ENCODE data around the gene DUSP19. TPM values are rescaled to one million over a fixed set of nuclear protein-coding genes. Genes with fewer than 3 reads are reported as not detected.
A peak's percentile ranks its signal among the peaks of the same experiment; 100 is the strongest.
"Not testable (repeated sequence)": the region's sequence is repeated elsewhere in the genome, so short reads cannot be mapped to it uniquely, and the experiment has no call there.

DUSP19 gene
- total and polyA plus RNA-seq, 5 donors, result 6.7 to 16.6 (median 12.2) TPM

DNA sequence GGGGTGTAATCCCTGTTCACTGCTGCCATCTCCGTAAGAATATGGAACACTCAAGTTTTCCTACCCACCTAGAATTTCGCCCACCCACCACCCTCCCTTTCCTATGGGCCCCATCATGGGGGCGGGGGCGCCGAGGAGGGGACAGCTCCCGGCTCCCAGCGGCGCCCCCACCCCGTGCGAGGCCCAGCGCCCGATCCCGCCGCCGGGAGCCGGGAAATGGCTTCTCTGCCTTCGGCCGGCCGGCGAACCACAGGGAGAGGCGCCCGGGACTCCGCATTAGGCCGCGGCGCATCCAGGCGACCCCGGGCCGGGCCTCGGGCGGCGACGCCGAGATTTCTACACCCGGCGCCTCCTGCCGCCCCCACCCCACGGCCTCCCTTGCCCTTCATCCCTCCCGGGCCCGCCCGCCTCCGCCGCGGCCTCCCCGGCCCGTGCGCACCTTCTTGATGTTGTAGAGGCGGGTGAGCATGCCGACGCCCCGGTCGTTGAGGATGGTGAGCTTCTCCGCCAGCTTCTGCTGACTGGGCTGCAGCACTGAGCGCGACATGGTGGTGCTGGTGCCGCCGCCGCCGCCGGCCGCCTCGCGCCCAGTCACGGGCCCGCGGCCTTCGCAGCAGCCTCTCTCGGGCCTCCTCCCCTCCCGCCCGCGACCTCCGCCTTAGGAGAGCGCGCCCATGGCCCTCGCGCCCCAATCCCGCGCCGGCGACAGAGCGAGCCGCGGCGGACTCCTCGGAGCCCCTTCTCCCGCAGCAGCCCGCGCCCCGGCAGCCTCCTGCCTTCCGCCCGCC is 40.8 kb upstream of the DUSP19 start:
- Histone ChIP-seq H3K4me3 (ENCODE audit: low read length) (peak overlapping the region; percentile 100), H3K27ac (ENCODE audit: low read length) (peak overlapping the region; percentile 100), H3K27me3 (ENCODE audit: control insufficient read depth, insufficient read depth) (no peaks in the 10 kb centered on the region), H3K9me3 (ENCODE audit: control insufficient read depth, low read length) (no peaks in the 10 kb centered on the region), H3K4me1 (ENCODE audit: control insufficient read depth, insufficient read depth, low read length) (no peaks in the 10 kb centered on the region)
- ATAC-seq, result peak; percentile 59 to 79
- DNase-seq, result peak in 2 of 3 donors; percentile 47 to 80
- intact Hi-C loops (cut with DNase I), result loop anchor here in 2 of 4 donors (5.0 kb wide), 1 partner anchor 40 kb away; the partner anchor contains the start of gene DUSP19 (in 2 of the 2)
- under 1% methylated on average over 91 of the region's 91 CpGs for WGBS

DNA sequence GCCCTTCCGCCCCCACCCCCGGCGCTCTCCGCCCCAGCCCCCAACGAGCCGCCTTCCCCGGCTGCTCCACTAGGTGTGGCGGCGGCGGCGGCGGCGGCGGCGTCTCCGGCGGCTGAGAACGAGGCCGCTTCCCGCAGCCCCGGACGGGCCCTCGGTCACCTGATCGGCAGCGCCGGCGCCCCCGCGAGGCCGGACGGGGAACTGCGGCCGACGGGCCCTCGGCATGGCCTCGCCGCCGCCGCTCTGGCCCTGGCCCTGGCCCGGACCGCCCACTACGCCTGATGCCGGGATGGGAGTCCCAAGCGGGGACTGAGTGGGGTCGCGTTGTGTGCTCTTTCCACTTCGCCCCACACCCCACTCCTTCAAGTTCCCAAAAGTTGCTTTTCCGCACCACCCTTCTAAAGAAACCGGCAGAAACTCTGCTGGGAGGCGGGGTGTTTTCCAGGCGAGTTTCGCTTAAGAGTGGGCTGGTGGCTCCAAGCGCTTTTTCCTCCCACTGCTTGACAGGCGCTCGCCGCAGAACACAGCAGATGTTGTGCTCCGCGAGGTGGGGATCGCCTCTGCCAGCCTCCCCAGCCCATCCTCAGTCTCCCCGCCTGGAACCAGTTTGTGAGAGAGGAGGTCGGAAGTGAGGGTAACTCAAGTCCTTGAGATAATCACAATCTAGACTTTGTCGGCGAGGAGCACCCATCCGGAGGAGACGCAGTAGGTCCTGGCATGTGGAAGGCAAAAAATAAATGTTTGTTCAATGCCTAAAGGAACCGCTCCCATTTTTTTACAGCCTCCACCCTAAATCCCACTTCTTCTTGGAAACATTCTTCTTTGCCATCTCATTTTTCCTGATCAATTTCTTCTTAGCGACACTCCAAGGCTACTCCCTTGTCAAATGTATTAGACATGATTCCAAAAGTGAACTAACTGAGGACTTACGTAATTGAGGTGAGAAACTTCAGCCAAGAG is 39.9 kb upstream of the DUSP19 start, which contains the start of gene NCKAP1:
NCKAP1 (minus strand) TSS at position 117 of the 960 bp plus-strand sequence. CDS start 358 bp downstream, outside the sequence.
- ATAC-seq, result peak; percentile 90 to 93
- 2% methylated on average over 68 of the region's 68 CpGs for WGBS
- H3K27ac ChIP-seq (ENCODE audit: low read length), result peak within 1 kb of the TSS; percentile 100
- intact Hi-C loops (cut with DNase I), result loop anchor here in 2 of 4 donors (5.0 kb wide), 1 partner anchor 39 kb away; the partner anchor contains the start of gene DUSP19 (in 2 of the 2)
- H3K9me3 ChIP-seq (ENCODE audit: control insufficient read depth, low read length), result no peaks in the 10 kb centered on the region
- no peaks in the 10 kb centered on the region for H3K4me1 ChIP-seq (ENCODE audit: control insufficient read depth, insufficient read depth, low read length)
- H3K27me3 ChIP-seq (ENCODE audit: control insufficient read depth, insufficient read depth), result no peaks in the 10 kb centered on the region
- DNase-seq, result peak; percentile 92 to 97 (median 96)
- H3K4me3 ChIP-seq (ENCODE audit: low read length), result peak within 1 kb of the TSS; percentile 100

DNA sequence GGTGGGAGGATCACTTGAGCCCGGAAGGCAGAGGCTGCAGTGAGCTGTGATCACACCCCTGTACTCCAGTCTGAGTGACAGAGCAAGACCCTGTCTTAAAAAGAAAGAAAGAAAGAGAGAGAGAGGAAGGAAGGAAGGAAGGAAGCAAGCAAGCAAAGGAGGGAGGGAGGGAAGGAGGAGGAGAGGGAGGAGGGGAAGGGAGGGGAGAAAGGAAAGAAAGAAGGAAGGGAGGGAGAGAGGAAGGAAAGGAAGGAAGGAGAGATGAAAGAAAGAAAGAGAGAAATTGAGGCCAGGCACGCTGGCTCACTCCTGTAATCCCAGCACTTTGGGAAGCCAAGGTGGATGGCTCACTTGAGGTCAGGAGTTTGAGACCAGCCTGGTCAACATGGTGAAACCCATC is 37.9 kb upstream of the DUSP19 start:
- Histone ChIP-seq H3K4me1 (ENCODE audit: control insufficient read depth, insufficient read depth, low read length) (no peaks in the 10 kb centered on the region), H3K4me3 (ENCODE audit: low read length) (no peak overlapping the region), H3K27me3 (ENCODE audit: control insufficient read depth, insufficient read depth) (no peaks in the 10 kb centered on the region), H3K9me3 (ENCODE audit: control insufficient read depth, low read length) (no peaks in the 10 kb centered on the region), H3K27ac (ENCODE audit: low read length) (no peak overlapping the region)
- no peak for DNase-seq
- WGBS, result 82% methylated on average over 2 of the region's 2 CpGs
- no peak for ATAC-seq
- intact Hi-C loops (cut with DNase I), result no loop called here

DNA sequence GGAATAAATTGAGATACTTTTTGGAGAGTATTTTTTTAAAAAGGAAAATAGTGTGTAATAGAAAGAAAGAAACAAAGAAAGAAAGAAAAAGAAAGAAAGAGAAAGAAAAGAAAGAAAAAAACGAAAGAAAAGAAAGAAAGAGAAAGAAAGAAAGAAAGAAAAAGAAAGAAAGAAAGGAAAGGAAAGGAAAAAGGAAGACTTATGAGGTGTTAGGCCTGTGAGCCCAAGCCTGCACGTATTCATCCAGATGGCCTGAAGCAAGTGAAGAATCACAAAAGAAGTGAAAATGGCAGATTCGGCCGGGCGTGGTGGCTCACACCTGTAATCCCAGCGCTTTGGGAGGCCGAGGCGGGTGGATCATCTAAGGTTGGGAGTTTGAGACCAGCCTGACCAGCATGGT is 35.0 kb upstream of the DUSP19 start:
- H3K27me3 ChIP-seq (ENCODE audit: control insufficient read depth, insufficient read depth); intact Hi-C loops (cut with DNase I); H3K4me3 ChIP-seq (ENCODE audit: low read length); H3K4me1 ChIP-seq (ENCODE audit: control insufficient read depth, insufficient read depth, low read length); H3K27ac ChIP-seq (ENCODE audit: low read length); H3K9me3 ChIP-seq (ENCODE audit: control insufficient read depth, low read length); DNase-seq; ATAC-seq: not testable (repeated sequence)
- 91% methylated on average over 8 of the region's 8 CpGs for WGBS

GRCh38 chr2:183047486-183048125 is 30.9 kb upstream of the DUSP19 start:
- intact Hi-C loops (cut with DNase I); DNase-seq; H3K4me1 ChIP-seq (ENCODE audit: control insufficient read depth, insufficient read depth, low read length); H3K27me3 ChIP-seq (ENCODE audit: control insufficient read depth, insufficient read depth); H3K9me3 ChIP-seq (ENCODE audit: control insufficient read depth, low read length); H3K4me3 ChIP-seq (ENCODE audit: low read length); ATAC-seq; H3K27ac ChIP-seq (ENCODE audit: low read length): not testable (repeated sequence)
- 94% methylated on average over 5 of the region's 5 CpGs for WGBS

DNA sequence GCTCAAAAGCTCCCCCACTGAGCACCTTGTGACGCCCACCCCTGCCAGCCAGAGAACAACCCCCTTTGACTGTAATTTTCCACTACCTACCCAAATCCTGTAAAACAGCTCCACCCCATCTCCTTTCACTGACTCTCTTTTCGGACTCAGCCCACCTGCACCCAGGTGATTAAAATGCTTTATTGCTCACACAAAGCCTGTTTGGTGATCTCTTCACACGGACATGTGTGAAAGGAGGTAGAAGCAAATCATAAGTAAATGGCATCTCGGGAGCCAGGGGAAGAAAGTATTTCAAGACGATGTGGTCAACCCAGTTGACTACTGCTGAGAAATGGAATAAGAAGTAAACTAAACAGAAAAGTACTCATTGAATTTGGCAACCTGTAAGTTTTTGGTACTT is 29.1 kb upstream of the DUSP19 start:
- DNase-seq, result no peak
- Histone ChIP-seq H3K27ac (ENCODE audit: low read length) (no peak overlapping the region), H3K9me3 (ENCODE audit: control insufficient read depth, low read length) (no peaks in the 10 kb centered on the region), H3K4me3 (ENCODE audit: low read length) (no peak overlapping the region), H3K4me1 (ENCODE audit: control insufficient read depth, insufficient read depth, low read length) (no peaks in the 10 kb centered on the region), H3K27me3 (ENCODE audit: control insufficient read depth, insufficient read depth) (no peaks in the 10 kb centered on the region)
- WGBS, result 66% methylated on average over 5 of the region's 5 CpGs
- intact Hi-C loops (cut with DNase I), result no loop called here
- no peak for ATAC-seq

- WGBS, result 45% methylated on average over 3 of the region's 3 CpGs
- Histone ChIP-seq H3K4me3 (ENCODE audit: low read length) (no peak overlapping the region), H3K27ac (ENCODE audit: low read length) (no peak overlapping the region), H3K27me3 (ENCODE audit: control insufficient read depth, insufficient read depth) (no peaks in the 10 kb centered on the region), H3K9me3 (ENCODE audit: control insufficient read depth, low read length) (no peaks in the 10 kb centered on the region), H3K4me1 (ENCODE audit: control insufficient read depth, insufficient read depth, low read length) (no peaks in the 10 kb centered on the region)
- intact Hi-C loops (cut with DNase I), result no loop called here
- ATAC-seq (no peak), DNase-seq (no peak)
These were observed 21.1 kb upstream of the DUSP19 start for GRCh38 chr2:183057333-183057985.

GRCh38 chr2:183059561-183059960 is 19.0 kb upstream of the DUSP19 start:
- H3K4me1 ChIP-seq (ENCODE audit: control insufficient read depth, insufficient read depth, low read length), result no peaks in the 10 kb centered on the region
- DNase-seq (no peak), ATAC-seq (no peak)
- no peak overlapping the region for H3K4me3 ChIP-seq (ENCODE audit: low read length)
- WGBS, result 49% methylated on average over 1 of the region's 1 CpG
- intact Hi-C loops (cut with DNase I), result no loop called here
- H3K27ac ChIP-seq (ENCODE audit: low read length), result no peak overlapping the region
- no peaks in the 10 kb centered on the region for H3K9me3 ChIP-seq (ENCODE audit: control insufficient read depth, low read length)
- no peaks in the 10 kb centered on the region for H3K27me3 ChIP-seq (ENCODE audit: control insufficient read depth, insufficient read depth)

DNA sequence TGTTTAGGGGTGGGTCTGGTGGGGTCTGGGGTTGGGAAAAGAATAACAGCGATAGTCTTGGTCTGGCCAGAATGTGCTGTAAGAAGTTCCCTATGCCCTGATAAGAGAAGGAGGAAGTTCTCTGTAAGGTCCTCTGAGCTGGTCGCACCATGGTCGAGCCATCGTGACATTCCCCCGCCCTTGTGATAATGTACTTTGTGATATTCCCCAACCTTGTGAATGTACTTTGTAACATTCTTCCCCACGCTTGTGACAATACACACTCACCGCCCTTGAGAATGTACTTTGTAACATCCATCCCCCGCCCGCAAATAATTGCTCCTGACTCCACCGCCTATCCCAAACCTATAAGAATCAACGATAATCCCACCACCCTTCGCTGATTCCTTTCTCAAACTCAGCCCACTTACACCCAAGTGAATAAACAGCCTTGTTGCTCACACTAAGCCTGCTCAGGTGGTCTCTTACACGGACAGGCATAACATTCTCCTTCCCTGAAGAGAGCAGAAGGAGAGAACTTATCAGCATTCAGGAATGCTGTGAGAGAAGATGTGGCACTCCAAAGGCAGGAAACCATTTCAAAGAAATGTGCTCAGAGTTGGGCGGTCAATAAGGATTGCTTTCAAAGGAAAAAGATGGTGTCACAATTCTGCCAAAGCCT is 17.8 kb upstream of the DUSP19 start:
- no peaks in the 10 kb centered on the region for H3K27me3 ChIP-seq (ENCODE audit: control insufficient read depth, insufficient read depth)
- H3K27ac ChIP-seq (ENCODE audit: low read length), result no peak overlapping the region
- DNase-seq, result no peak
- H3K4me3 ChIP-seq (ENCODE audit: low read length), result no peak overlapping the region
- 92% methylated on average over 14 of the region's 14 CpGs for WGBS
- intact Hi-C loops (cut with DNase I), result no loop called here
- no peak for ATAC-seq
- no peaks in the 10 kb centered on the region for H3K9me3 ChIP-seq (ENCODE audit: control insufficient read depth, low read length)
- no peaks in the 10 kb centered on the region for H3K4me1 ChIP-seq (ENCODE audit: control insufficient read depth, insufficient read depth, low read length)

GRCh38 chr2:183063083-183063482 is 15.5 kb upstream of the DUSP19 start:
- intact Hi-C loops (cut with DNase I), result no loop called here
- no peak for DNase-seq
- Histone ChIP-seq H3K27ac (ENCODE audit: low read length) (no peak overlapping the region), H3K27me3 (ENCODE audit: control insufficient read depth, insufficient read depth) (no peaks in the 10 kb centered on the region), H3K4me3 (ENCODE audit: low read length) (no peak overlapping the region), H3K4me1 (ENCODE audit: control insufficient read depth, insufficient read depth, low read length) (no peaks in the 10 kb centered on the region), H3K9me3 (ENCODE audit: control insufficient read depth, low read length) (no peaks in the 10 kb centered on the region)
- WGBS, result 25% methylated on average over 2 of the region's 2 CpGs
- ATAC-seq, result peak in 1 of 2 donors; percentile 75

Data from right cardiac atrium (tissue), 5 donors.